GM21381 (cell line): ENCODE results near the gene LRRC45.

ENCODE experiments used
- ATAC-seq: cut with Tn5 transposase; IDR thresholded peaks from one replicate; pipeline ENCODE4 v1.9.1; 2021; ENCODE audit warnings: mild to moderate bottlenecking, moderate library complexity; ENCODE audit not compliant: unreplicated experiment

LRRC45 gene

GRCh38 chr17:82007228-82007494 is 15.9 kb upstream of the LRRC45 start:
- no peak for ATAC-seq

GRCh38 chr17:82007495-82008257 is 15.4 kb upstream of the LRRC45 start:
- no peak for ATAC-seq

GRCh38 chr17:82008258-82008940 is 14.7 kb upstream of the LRRC45 start:
- no peak for ATAC-seq

- ATAC-seq = no peak
These were observed 14.1 kb upstream of the LRRC45 start for GRCh38 chr17:82008941-82009405.

GRCh38 chr17:82009413-82009812 is 13.7 kb upstream of the LRRC45 start:
- ATAC-seq = no peak

GRCh38 chr17:82010575-82011525 is 12.3 kb upstream of the LRRC45 start:
- no peak for ATAC-seq

GRCh38 chr17:82011617-82012187 is 11.4 kb upstream of the LRRC45 start:
- no peak for ATAC-seq

GRCh38 chr17:82012261-82012639 is 10.9 kb upstream of the LRRC45 start:
- no peak for ATAC-seq

GRCh38 chr17:82012640-82013295 is 10.3 kb upstream of the LRRC45 start:
- ATAC-seq = no peak

GRCh38 chr17:82013341-82013740 is 9.8 kb upstream of the LRRC45 start:
- ATAC-seq = no peak

- ATAC-seq = no peak
These were observed 9.3 kb upstream of the LRRC45 start for GRCh38 chr17:82013772-82014321.

- no peak for ATAC-seq
These were observed 8.7 kb upstream of the LRRC45 start for GRCh38 chr17:82014432-82014831.

- no peak for ATAC-seq
These were observed 8.2 kb upstream of the LRRC45 start for GRCh38 chr17:82014971-82015310.

- ATAC-seq = no peak
These were observed 7.7 kb upstream of the LRRC45 start for GRCh38 chr17:82015311-82015971.

- ATAC-seq = no peak
These were observed 6.8 kb upstream of the LRRC45 start for GRCh38 chr17:82016061-82016874.

GRCh38 chr17:82016875-82017459 is 6.1 kb upstream of the LRRC45 start:
- ATAC-seq = no peak

- ATAC-seq = no peak
These were observed 5.4 kb upstream of the LRRC45 start for GRCh38 chr17:82017612-82018151.

GRCh38 chr17:82018152-82018988 is 4.7 kb upstream of the LRRC45 start:
- no peak for ATAC-seq
